ENCODE results near the gene KRT2.

KRT2 gene

GRCh38 chr12:52630008-52630500 is 22.0 kb downstream of the KRT2 start:
- TF ChIP-seq CSRNP3 (CRISPR knock-in tag; IDR thresholded peaks at IDR 0.05) = no peak
- TF ChIP-seq, protein P1, sequence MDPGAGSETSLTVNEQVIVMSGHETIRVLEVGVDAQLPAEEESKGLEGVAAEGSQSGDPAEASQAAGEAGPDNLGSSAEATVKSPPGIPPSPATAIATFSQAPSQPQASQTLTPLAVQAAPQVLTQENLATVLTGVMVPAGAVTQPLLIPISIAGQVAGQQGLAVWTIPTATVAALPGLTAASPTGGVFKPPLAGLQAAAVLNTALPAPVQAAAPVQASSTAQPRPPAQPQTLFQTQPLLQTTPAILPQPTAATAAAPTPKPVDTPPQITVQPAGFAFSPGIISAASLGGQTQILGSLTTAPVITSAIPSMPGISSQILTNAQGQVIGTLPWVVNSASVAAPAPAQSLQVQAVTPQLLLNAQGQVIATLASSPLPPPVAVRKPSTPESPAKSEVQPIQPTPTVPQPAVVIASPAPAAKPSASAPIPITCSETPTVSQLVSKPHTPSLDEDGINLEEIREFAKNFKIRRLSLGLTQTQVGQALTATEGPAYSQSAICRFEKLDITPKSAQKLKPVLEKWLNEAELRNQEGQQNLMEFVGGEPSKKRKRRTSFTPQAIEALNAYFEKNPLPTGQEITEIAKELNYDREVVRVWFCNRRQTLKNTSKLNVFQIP (CRISPR knock-in tag; IDR thresholded peaks at IDR 0.05; ENCODE audit: borderline replicate concordance, low read depth) = no peak
- no peak for TF ChIP-seq ESRRG (CRISPR knock-in tag; IDR thresholded peaks at IDR 0.05)
- no peak for TF ChIP-seq BACH2 (CRISPR knock-in tag; IDR thresholded peaks at IDR 0.05; ENCODE audit: borderline replicate concordance)
- TF ChIP-seq OSR1 (CRISPR knock-in tag; IDR thresholded peaks at IDR 0.05) = no peak
- no peak for ATAC-seq

DNA sequence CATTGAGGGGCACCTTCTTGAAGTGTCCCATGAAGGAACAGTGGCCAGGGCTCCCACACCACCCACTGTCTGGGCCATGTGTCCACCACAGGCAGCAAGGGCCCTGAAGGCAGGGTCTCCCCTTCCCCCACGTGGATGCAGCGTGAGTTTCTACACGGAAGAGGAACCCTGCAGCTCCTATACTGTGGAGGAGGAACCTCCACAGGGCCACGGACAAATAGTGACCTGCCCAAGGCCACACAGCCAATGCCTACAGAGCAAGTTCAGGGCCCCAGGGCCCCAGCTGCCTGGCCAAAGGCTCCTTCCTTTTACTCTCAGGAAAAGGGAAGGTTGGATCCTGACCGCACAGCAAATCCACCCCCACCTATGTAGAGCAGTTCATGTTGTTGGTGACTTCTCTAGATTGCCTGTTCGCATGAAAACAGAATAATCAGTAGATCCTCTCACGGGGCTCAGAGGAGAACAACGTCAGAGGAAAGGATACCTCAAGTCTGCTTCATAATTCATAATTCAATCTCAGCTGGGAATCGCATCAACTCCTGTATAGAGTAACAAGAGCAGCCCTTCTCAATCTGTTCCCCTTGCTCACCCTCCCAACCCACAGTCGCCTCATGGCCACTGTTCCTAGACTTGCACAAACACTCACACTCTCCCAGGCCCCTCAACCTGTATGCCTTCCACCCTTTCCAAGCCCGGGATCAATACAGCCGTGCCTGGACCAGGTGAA is 22.6 kb downstream of the KRT2 start:
- TF ChIP-seq, protein P2, sequence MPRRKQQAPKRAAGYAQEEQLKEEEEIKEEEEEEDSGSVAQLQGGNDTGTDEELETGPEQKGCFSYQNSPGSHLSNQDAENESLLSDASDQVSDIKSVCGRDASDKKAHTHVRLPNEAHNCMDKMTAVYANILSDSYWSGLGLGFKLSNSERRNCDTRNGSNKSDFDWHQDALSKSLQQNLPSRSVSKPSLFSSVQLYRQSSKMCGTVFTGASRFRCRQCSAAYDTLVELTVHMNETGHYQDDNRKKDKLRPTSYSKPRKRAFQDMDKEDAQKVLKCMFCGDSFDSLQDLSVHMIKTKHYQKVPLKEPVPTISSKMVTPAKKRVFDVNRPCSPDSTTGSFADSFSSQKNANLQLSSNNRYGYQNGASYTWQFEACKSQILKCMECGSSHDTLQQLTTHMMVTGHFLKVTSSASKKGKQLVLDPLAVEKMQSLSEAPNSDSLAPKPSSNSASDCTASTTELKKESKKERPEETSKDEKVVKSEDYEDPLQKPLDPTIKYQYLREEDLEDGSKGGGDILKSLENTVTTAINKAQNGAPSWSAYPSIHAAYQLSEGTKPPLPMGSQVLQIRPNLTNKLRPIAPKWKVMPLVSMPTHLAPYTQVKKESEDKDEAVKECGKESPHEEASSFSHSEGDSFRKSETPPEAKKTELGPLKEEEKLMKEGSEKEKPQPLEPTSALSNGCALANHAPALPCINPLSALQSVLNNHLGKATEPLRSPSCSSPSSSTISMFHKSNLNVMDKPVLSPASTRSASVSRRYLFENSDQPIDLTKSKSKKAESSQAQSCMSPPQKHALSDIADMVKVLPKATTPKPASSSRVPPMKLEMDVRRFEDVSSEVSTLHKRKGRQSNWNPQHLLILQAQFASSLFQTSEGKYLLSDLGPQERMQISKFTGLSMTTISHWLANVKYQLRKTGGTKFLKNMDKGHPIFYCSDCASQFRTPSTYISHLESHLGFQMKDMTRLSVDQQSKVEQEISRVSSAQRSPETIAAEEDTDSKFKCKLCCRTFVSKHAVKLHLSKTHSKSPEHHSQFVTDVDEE (CRISPR knock-in tag; IDR thresholded peaks at IDR 0.05) = no peak
- TF ChIP-seq ZFP30 (CRISPR knock-in tag; IDR thresholded peaks at IDR 0.05) (no peak), ESRRG (CRISPR knock-in tag; IDR thresholded peaks at IDR 0.05) (no peak), BACH2 (CRISPR knock-in tag; IDR thresholded peaks at IDR 0.05; ENCODE audit: borderline replicate concordance) (no peak), TOX (CRISPR knock-in tag; IDR thresholded peaks at IDR 0.05; ENCODE audit: borderline replicate concordance) (no peak), ARNTL (CRISPR knock-in tag; IDR thresholded peaks at IDR 0.05; ENCODE audit: borderline replicate concordance, low read depth) (no peak), ZNF8 (CRISPR knock-in tag; IDR thresholded peaks at IDR 0.05) (no peak), TCF4 (CRISPR knock-in tag; IDR thresholded peaks at IDR 0.05; ENCODE audit: borderline replicate concordance) (no peak), SNAI2 (CRISPR knock-in tag; IDR thresholded peaks at IDR 0.05) (no peak)
- no peak for ATAC-seq

GRCh38 chr12:52628841-52629240 is 23.2 kb downstream of the KRT2 start:
- TF ChIP-seq, protein P1 (CRISPR knock-in tag; IDR thresholded peaks at IDR 0.05; ENCODE audit: borderline replicate concordance, low read depth) = no peak
- TF ChIP-seq BACH2 (CRISPR knock-in tag; IDR thresholded peaks at IDR 0.05; ENCODE audit: borderline replicate concordance) (no peak), ARNTL (CRISPR knock-in tag; IDR thresholded peaks at IDR 0.05; ENCODE audit: borderline replicate concordance, low read depth) (no peak), CSRNP3 (CRISPR knock-in tag; IDR thresholded peaks at IDR 0.05) (no peak), PPARA (CRISPR knock-in tag; IDR thresholded peaks at IDR 0.05; ENCODE audit: borderline replicate concordance) (no peak), GLIS3 (CRISPR knock-in tag; IDR thresholded peaks at IDR 0.05) (no peak), ZFP3 (CRISPR knock-in tag; IDR thresholded peaks at IDR 0.05) (no peak), CSDC2 (CRISPR knock-in tag; IDR thresholded peaks at IDR 0.05) (no peak), OSR1 (CRISPR knock-in tag; IDR thresholded peaks at IDR 0.05) (no peak), ISL1 (CRISPR knock-in tag; IDR thresholded peaks at IDR 0.05) (no peak)
- TF ChIP-seq, protein P2 (CRISPR knock-in tag; IDR thresholded peaks at IDR 0.05) = no peak
- no peak for ATAC-seq
